ENCODE measurements around the gene POP7. TPM values are rescaled to one million over a fixed set of nuclear protein-coding genes. Genes with fewer than 3 reads are reported as not detected.
"Not testable (repeated sequence)": the region's sequence is repeated elsewhere in the genome, so short reads cannot be mapped to it uniquely, and the experiment has no call there.

The POP7 gene
- total RNA-seq, 1 donor from 2014 or later = 41.5 TPM

GRCh38 chr7:100692578-100692961 is 13.4 kb upstream of the POP7 start:
- DNase-seq = no peak

GRCh38 chr7:100693312-100694097 is 12.4 kb upstream of the POP7 start:
- DNase-seq = no peak

GRCh38 chr7:100694098-100694745 is 11.7 kb upstream of the POP7 start, which contains the start of gene GIGYF1:
Gene GIGYF1, minus strand, starts transcription at chr7:100694250. Its CDS starts 6,012 bp downstream, at chr7:100688238.
- DNase-seq = peak; percentile 60

GRCh38 chr7:100696123-100696521 is 9.8 kb upstream of the POP7 start:
- no peak for DNase-seq

GRCh38 chr7:100699018-100699417 is 6.9 kb upstream of the POP7 start:
- DNase-seq = no peak

- DNase-seq = not testable (repeated sequence)
Observed at GRCh38 chr7:100701089-100701488, 4.8 kb upstream of the POP7 start.

- no peak for DNase-seq
Observed at GRCh38 chr7:100705320-100705752, 585 bp upstream of the POP7 start.

GRCh38 chr7:100706672-100707311 is 871 bp downstream of the POP7 start:
- no peak for DNase-seq

GRCh38 chr7:100708395-100708794 is 2.5 kb downstream of the POP7 start:
- no peak for DNase-seq

GRCh38 chr7:100710452-100710851 is 4.5 kb downstream of the POP7 start:
- no peak for DNase-seq

- DNase-seq = no peak
Observed at GRCh38 chr7:100711369-100711768, 5.4 kb downstream of the POP7 start.

GRCh38 chr7:100714725-100715124 is 8.8 kb downstream of the POP7 start:
- no peak for DNase-seq

- not testable (repeated sequence) for DNase-seq
Observed at GRCh38 chr7:100717073-100717472, 11.2 kb downstream of the POP7 start.

- no peak for DNase-seq
Observed at GRCh38 chr7:100719523-100720278, 13.8 kb downstream of the POP7 start.

GRCh38 chr7:100720279-100720670 is 14.4 kb downstream of the POP7 start, which contains the start of gene EPO:
Gene EPO, plus strand, starts transcription at chr7:100720468. Its CDS starts 513 bp downstream, at chr7:100720981.
- no peak for DNase-seq

GRCh38 chr7:100720671-100721504 is 15.0 kb downstream of the POP7 start:
- DNase-seq = no peak

- no peak for DNase-seq
Observed at GRCh38 chr7:100721505-100721812, 15.5 kb downstream of the POP7 start.

- no peak for DNase-seq
Observed at GRCh38 chr7:100722480-100723212, 16.7 kb downstream of the POP7 start.

- DNase-seq = no peak
Observed at GRCh38 chr7:100723732-100724275, 17.9 kb downstream of the POP7 start.

- DNase-seq = not testable (repeated sequence)
Observed at GRCh38 chr7:100724364-100724763, 18.4 kb downstream of the POP7 start.
